ENCODE results near the gene ARHGDIB. TPM values are rescaled to one million over a fixed set of nuclear protein-coding genes. Genes with fewer than 3 reads are reported as not detected.

ARHGDIB gene
- polyA plus RNA-seq, 4 donors: 50.0 to 59.6 (median 55.9) TPM

DNA sequence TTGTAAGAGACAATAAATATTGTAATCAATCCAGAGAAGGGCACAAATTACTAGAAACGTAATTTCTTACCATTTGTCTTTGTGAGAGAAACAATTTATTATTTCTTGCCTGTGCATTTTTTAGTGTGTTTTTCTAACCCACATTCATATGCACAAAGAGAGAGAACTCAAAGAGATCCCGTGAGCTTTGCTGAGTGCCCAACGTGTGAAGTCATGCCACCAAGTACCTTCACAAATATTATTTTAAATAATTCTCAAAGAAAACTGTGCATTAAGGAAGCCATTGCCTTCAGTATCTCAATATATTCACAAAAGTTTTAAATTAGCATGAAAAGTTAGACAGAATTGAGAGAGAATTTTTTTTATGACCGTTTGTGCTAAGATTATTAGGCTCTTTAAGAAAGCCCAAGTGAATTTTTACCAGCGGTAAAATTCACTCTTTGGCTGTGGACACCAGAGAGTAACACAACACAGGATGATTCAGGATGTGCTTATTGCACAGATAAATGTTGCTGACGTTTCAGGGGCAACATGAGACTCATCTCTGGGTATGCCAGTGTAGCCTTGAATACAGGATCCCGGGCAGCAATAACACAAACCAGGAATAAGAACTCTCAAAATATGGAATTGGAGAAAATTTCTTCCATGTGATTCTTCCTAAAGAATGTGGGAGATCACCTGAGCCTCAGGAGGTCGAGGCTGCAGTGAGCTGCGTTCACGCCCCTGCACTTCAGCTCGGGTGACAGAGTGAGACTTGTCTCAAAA, 2.9 kb downstream of the ARHGDIB start:
- no peak for DNase-seq (ENCODE audit: low read depth in 4 of 4, low spot score in 3 of 4)

DNA sequence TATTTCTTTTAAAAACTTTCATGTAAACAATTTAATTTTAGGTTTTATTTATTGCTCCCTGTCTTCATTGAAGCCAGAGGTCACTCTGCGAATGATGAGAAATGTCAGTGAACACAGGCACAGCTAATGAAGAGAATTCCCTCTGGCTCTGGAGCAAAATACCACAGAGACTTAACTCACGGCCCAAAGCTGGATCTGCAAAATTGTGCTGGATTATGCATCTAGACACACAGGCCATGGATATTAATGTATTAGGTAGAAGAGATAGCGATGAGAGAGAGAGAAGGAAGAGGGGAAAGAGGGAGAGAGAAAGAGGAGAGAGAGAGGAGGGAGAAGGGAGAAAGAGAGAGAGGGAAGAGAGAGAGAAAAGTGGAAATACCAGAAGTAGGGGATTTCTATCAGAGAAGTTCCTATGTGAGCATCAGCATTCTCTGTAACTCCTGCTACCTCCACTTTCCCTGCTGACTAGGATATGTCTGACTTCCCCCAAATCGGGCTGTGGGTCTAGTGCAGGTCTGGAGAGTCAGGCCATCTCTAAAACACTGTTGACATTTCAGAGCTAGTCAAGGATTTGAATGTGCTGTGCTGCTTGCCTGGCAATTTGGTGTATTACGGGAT, 3.7 kb downstream of the ARHGDIB start:
- no peak for DNase-seq (ENCODE audit: low read depth in 4 of 4, low spot score in 3 of 4)

DNA sequence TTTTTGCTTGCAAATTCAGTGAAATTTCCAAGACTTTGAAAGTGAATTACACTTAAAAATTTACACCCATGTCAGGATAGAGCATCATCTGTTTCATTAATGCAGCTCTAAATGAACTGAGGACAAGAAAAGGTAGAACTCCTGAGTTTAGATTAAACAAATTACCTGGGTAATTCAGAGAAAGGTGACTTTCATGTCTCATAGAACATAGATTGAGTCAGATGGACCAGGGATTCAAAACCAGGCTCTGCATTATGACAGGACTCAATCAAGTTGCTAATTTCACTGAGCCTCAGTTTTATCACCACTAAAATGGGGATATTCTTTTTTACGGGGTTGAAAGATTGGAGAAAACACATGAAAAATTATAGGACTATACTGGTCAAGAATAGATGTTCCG, 4.5 kb downstream of the ARHGDIB start:
- no peak for DNase-seq (ENCODE audit: low read depth in 4 of 4, low spot score in 3 of 4)

GRCh38 chr12:14956024-14956891, 5.1 kb downstream of the ARHGDIB start:
- no peak for DNase-seq (ENCODE audit: low read depth in 4 of 4, low spot score in 3 of 4)

- DNase-seq (ENCODE audit: low read depth in 4 of 4, low spot score in 3 of 4): no peak
Measured at GRCh38 chr12:14954269-14954668, 7.1 kb downstream of the ARHGDIB start.

DNA sequence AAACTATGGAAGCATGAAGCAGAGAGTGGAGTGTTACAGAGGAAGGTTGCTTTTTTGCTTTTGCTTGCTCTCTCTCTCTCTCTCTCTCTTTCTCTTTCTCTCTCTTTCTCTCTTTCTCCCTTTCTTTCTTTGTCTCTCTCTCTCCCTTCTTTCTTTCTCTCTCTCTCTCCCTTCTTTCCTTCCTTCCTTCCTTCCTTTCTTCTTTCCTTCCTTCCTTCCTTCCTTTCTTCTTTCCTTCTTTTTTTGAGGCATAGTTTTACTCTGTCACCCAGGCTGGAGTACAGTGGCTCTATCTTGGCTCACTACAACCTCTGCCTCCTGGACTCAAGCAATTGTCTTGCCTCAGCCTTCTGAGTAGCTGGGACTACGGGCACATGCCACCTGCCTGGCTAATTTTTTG, 7.6 kb downstream of the ARHGDIB start:
- DNase-seq (ENCODE audit: low read depth in 4 of 4, low spot score in 3 of 4): no peak

GRCh38 chr12:14952299-14952921, 9.0 kb downstream of the ARHGDIB start:
- DNase-seq (ENCODE audit: low read depth in 4 of 4, low spot score in 3 of 4): no peak

DNA sequence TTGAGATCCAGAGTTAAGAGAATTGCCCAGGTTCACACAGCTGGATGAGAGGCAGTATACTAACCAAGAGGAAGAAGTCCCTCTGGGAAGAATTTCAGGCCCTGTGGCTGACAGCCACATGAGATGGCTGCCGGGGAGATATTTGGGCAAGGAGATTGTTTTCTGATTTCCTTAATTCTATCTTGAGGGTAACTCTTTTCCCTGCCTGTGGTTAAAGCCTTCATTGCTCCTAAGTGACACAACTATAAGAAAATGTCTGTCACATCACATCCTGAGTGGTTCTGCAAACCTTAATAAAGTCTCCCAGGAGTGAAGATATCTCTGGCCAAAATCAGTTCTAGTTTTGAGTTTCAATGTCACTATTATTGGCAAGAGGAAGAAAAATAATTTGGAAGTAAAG, 9.6 kb downstream of the ARHGDIB start:
- DNase-seq (ENCODE audit: low read depth in 4 of 4, low spot score in 3 of 4): no peak

GRCh38 chr12:14950982-14951746, 10.2 kb downstream of the ARHGDIB start:
- DNase-seq (ENCODE audit: low read depth in 4 of 4, low spot score in 3 of 4): no peak

DNA sequence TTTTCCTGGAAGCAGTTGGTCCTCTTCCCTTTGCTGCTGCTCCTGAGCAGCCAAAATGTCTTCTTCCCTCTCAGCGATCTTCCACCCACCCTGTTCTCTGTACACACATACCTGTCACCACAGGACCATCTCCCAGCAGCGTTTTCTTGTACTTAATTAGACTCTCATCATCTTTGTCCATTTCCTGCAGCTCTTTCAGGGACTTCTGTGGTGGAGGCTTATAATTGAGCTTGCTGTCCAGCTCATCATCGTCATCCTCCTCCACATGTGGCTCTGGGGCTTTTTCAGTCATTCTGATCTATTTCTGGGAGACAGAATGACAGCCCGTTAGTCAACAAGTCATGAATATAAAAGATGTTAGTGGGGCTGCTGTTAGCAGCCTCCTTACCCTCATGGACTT, 11.0 kb downstream of the ARHGDIB start:
- DNase-seq (ENCODE audit: low read depth in 4 of 4, low spot score in 3 of 4): no peak

- no peak for DNase-seq (ENCODE audit: low read depth in 4 of 4, low spot score in 3 of 4)
Measured at GRCh38 chr12:14949631-14950030, 11.8 kb downstream of the ARHGDIB start.

DNA sequence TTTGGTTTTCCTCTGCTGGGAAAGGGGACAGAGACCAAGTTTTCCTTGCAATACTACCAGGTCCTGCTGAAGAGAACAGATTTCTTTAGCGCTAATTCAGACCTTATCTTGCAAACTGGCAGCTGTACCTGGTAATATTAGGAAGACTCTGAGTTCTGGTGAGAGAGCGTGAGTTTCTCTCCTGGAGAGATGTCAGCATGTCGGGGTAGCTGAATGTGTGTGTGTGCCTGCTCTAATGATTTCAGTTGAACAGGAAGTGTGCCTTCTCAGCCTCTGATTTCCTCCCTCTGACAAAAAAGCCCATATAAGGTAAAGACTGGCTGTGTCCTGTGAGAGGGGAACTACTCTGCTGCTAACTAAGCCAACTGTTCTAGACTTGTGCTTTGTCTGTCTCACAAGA, 12.7 kb downstream of the ARHGDIB start:
- peak; percentile 31 to 74 (median 61) for DNase-seq (ENCODE audit: low read depth in 4 of 4, low spot score in 3 of 4)

DNA sequence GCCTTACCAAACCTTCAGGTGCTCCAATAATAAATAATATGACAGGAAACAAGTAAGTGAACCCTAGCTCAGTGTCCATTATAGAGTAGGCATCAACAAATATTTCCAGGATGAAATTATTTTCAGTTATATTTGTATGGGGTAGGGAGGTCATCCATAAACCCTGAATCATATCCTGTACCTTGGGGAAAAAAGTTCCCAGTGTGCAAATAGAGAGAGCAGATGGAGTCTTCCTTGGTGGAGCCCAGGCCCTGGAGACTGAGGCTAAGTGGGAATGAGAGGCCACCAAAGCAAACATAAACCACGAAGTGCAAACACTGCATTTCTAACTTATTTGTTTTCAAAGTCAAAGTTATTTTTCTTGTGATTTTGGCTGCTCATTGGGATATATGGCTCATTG, 14.5 kb downstream of the ARHGDIB start:
- DNase-seq (ENCODE audit: low read depth in 4 of 4, low spot score in 3 of 4): no peak

DNA sequence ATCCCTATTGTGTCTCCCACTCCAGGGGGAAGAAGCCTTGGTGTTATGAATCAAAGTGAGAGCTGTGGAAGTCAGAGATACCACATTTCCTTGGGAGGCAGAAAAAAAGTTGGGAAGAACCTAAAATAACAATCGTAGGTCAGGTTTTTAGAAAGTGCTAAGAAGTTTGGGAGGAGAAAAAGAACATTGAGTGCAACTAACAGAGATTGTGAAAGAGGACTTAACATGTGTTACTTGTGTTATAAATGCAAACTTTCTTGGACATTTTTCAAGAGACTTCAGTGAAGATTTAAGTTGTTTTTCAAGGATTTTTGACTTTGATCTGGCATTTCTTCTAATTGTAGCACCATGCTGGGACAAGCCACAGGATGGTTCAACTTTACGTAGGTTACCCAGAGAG, 15.2 kb downstream of the ARHGDIB start:
- no peak for DNase-seq (ENCODE audit: low read depth in 4 of 4, low spot score in 3 of 4)

DNA sequence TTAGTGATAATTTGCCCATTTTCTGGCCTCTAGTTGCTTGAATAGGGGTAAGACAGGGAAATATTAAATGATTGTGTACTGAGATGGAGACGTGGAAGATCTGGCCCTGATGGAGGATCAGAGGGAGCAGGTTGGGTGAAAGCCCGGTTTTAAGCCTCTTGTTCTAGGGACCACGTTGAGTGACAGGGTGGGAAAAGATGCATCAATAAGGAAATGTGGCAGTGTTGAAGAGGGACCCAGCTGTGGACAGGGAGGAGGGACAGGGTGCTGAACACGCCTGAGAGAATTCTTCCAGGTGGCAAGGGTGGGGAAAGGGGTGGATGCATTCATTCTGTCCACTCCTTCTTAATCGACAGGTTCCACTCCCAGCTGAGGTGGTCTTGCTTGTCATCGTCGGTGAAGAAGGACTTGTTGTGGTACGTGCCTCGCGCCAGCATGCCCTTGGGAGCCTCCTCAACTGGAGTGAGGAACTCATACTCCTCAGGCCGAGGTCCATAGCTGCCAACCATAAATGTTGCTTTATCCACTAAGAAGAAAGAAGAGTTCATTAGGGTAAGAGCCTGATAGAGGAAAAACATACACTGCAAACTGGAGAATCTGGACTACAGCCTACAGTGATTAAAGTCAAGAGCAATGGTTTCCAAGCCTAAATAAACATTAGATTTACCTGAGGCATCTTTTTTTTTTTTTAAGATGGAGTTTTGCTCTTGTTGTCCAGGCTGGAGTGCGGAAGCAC, 19.0 kb downstream of the ARHGDIB start:
- DNase-seq (ENCODE audit: low read depth in 4 of 4, low spot score in 3 of 4): no peak

DNA sequence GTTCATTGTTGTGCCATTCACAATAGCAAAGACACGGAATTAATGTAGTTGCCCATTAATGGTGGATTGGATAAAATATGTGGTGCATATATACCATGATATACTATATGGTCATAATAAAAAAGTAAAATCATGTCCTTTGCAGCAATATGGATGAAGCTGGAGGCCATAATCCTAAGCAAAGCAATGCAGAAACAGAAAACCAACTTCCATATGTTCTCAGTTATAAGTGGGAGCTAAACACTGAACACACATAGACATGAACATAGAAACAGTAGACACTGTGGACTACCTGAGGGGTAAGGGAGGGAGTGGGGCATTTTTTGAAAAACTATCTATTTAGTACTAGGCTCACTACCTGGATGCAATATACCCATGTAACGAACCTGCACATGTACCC, 20.0 kb downstream of the ARHGDIB start:
- DNase-seq (ENCODE audit: low read depth in 4 of 4, low spot score in 3 of 4): no peak

- no peak for DNase-seq (ENCODE audit: low read depth in 4 of 4, low spot score in 3 of 4)
Measured at GRCh38 chr12:14938301-14938700, 23.1 kb downstream of the ARHGDIB start, which contains the start of gene ERP27. ERP27 (minus strand) TSS chr12:14938537; CDS start chr12:14938508, 29 bp downstream.

DNA sequence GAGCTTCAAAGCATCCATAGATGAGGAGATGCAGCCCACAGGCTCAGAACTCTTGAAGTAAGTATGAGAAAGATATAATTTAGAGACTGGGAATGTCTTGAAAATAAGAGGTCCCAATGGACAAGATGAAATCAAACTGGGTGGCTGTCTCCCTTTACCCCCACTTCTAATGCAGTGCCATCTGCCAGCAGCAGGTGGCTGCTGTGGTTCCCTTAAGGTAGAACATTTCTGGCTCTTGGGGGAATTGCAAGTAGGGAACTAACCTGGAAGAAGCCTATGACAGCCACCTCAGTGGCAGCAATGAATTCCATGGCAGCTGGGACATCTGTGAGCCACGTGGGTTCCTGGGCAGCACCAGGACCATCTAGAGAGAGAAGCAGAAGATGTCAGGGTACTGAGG, 23.7 kb downstream of the ARHGDIB start:
- DNase-seq (ENCODE audit: low read depth in 4 of 4, low spot score in 3 of 4): no peak

- DNase-seq (ENCODE audit: low read depth in 4 of 4, low spot score in 3 of 4): no peak
Measured at GRCh38 chr12:14937014-14937413, 24.4 kb downstream of the ARHGDIB start.

Measured in right renal pelvis (tissue), 4 donors.